HEK293 (cell line): ENCODE data around the gene NOC2L.

Experiments
- BCL11B ChIP-seq: fragments of 450-650 bp; formaldehyde crosslinking; IDR thresholded peaks from 2 replicates; pipeline ENCODE4 v1.5.1; 2016; ENCODE audit warnings: low read depth, missing biosample characterization, missing genetic modification characterization
- HOXC10 ChIP-seq: sonication (generic); formaldehyde crosslinking; IDR thresholded peaks from 2 replicates; pipeline ENCODE4 v1.8.1; 2023; ENCODE audit warnings: mild to moderate bottlenecking, missing genetic modification reagents
- KLF8 ChIP-seq: fragments of 450-650 bp; formaldehyde crosslinking; IDR thresholded peaks from 2 replicates; pipeline ENCODE4 v1.5.1; 2016; ENCODE audit warnings: missing biosample characterization, missing genetic modification characterization
- PRDM4 ChIP-seq: fragments of 450-650 bp; formaldehyde crosslinking; IDR thresholded peaks from 2 replicates; pipeline ENCODE4 v1.5.1; 2017; ENCODE audit warnings: missing biosample characterization, missing genetic modification characterization
- PRDM6 ChIP-seq: fragments of 450-650 bp; formaldehyde crosslinking; IDR thresholded peaks from 2 replicates; pipeline ENCODE4 v1.5.1; 2017; ENCODE audit warnings: missing biosample characterization, missing genetic modification characterization
- SCRT1 ChIP-seq: fragments of 450-650 bp; formaldehyde crosslinking; IDR thresholded peaks from 2 replicates; pipeline ENCODE4 v1.5.1; 2016; ENCODE audit warnings: missing biosample characterization, missing genetic modification characterization, borderline replicate concordance
- SP2 ChIP-seq: fragments of 450-650 bp; formaldehyde crosslinking; IDR thresholded peaks from 2 replicates; pipeline ENCODE4 v1.5.1; 2016; ENCODE audit warnings: missing biosample characterization, missing genetic modification characterization
- SP3 ChIP-seq: fragments of 450-650 bp; formaldehyde crosslinking; IDR thresholded peaks from 2 replicates; pipeline ENCODE4 v1.5.1; 2016; ENCODE audit warnings: missing biosample characterization, missing genetic modification characterization
- SP7 ChIP-seq: fragments of 450-650 bp; formaldehyde crosslinking; IDR thresholded peaks from 2 replicates; pipeline ENCODE4 v1.5.1; 2016; ENCODE audit warnings: missing biosample characterization, missing genetic modification characterization
- ZBTB11 ChIP-seq: fragments of 450-650 bp; formaldehyde crosslinking; conservative IDR thresholded peaks from 2 replicates; pipeline ENCODE4 v1.5.1; 2016; ENCODE audit warnings: low read depth, missing biosample characterization, missing genetic modification characterization
- ZBTB20 ChIP-seq: fragments of 450-650 bp; formaldehyde crosslinking; IDR thresholded peaks from 2 replicates; pipeline ENCODE4 v1.5.1; 2016; ENCODE audit warnings: missing biosample characterization, missing genetic modification characterization
- ZNF112 ChIP-seq: fragments of 450-650 bp; formaldehyde crosslinking; IDR thresholded peaks from 2 replicates; pipeline ENCODE4 v1.5.0; 2017; ENCODE audit warnings: missing biosample characterization, missing genetic modification characterization
- ZNF133 ChIP-seq: fragments of 450-650 bp; formaldehyde crosslinking; IDR thresholded peaks from 2 replicates; pipeline ENCODE4 v1.5.1; 2016; ENCODE audit warnings: missing biosample characterization, missing genetic modification characterization
- ZNF148 ChIP-seq: fragments of 450-650 bp; formaldehyde crosslinking; IDR thresholded peaks from 2 replicates; pipeline ENCODE4 v1.5.0; 2017; ENCODE audit warnings: missing biosample characterization, missing genetic modification characterization, borderline replicate concordance
- ZNF18 ChIP-seq: fragments of 450-650 bp; formaldehyde crosslinking; IDR thresholded peaks from 2 replicates; pipeline ENCODE4 v1.5.1; 2016; ENCODE audit warnings: missing biosample characterization, missing genetic modification characterization
- ZNF211 ChIP-seq: fragments of 450-650 bp; formaldehyde crosslinking; IDR thresholded peaks from 2 replicates; pipeline ENCODE4 v1.5.1; 2016; ENCODE audit warnings: low read depth, missing biosample characterization, missing genetic modification characterization
- ZNF341 ChIP-seq: fragments of 450-650 bp; formaldehyde crosslinking; IDR thresholded peaks from 2 replicates; pipeline ENCODE4; 2016; ENCODE audit warnings: low read depth, missing biosample characterization, missing genetic modification characterization
- ZNF366 ChIP-seq: fragments of 450-650 bp; formaldehyde crosslinking; conservative IDR thresholded peaks from 2 replicates; pipeline ENCODE4 v1.5.1; 2016; ENCODE audit warnings: missing biosample characterization, missing genetic modification characterization
- ZNF398 ChIP-seq: fragments of 450-650 bp; formaldehyde crosslinking; IDR thresholded peaks from 2 replicates; pipeline ENCODE4 v1.5.1; 2017; ENCODE audit warnings: missing biosample characterization, missing genetic modification characterization
- ZNF529 ChIP-seq: fragments of 450-650 bp; formaldehyde crosslinking; IDR thresholded peaks from 2 replicates; pipeline ENCODE4 v1.5.1; 2017; ENCODE audit warnings: missing genetic modification characterization, missing biosample characterization; ENCODE audit not compliant: insufficient replicate concordance
- ZNF610 ChIP-seq: fragments of 450-650 bp; formaldehyde crosslinking; IDR thresholded peaks from 2 replicates; pipeline ENCODE4 v1.5.1; 2016; ENCODE audit warnings: missing biosample characterization, missing genetic modification characterization, borderline replicate concordance
- ZNF670 ChIP-seq: fragments of 450-650 bp; formaldehyde crosslinking; IDR thresholded peaks from 2 replicates; pipeline ENCODE4 v1.5.1; 2016; ENCODE audit warnings: missing biosample characterization, missing genetic modification characterization, low read depth
- ZNF776 ChIP-seq: fragments of 450-650 bp; formaldehyde crosslinking; IDR thresholded peaks from 2 replicates; pipeline ENCODE4 v1.5.0; 2017; ENCODE audit warnings: missing biosample characterization, missing genetic modification characterization, borderline replicate concordance

Gene NOC2L

GRCh38 chr1:960363-961131, 1.5 kb upstream of the NOC2L start, which contains the start of gene KLHL17 (continued):
- TF ChIP-seq ZNF18 (tag by site-specific recombination) (no peak), ZNF776 (tag by site-specific recombination) (no peak), ZNF610 (peak; percentile 86; the same call in 1 of the 2 replicates), ZBTB20 (peak; percentile 40; the same call in 1 of the 2 replicates), ZNF341 (tag by site-specific recombination) (peak; percentile 53; the same call in 1 of the 2 replicates), ZNF529 (tag by site-specific recombination) (no peak), SP7 (tag by site-specific recombination) (peak; percentile 42; the same call in 1 of the 2 replicates), ZNF148 (no peak), ZBTB11 (no peak; the same call in 1 of the 2 replicates), BCL11B (tag by site-specific recombination) (no peak), ZNF112 (tag by site-specific recombination) (no peak), HOXC10 (CRISPR knock-in tag) (no peak), ZNF670 (tag by site-specific recombination) (no peak), SCRT1 (tag by site-specific recombination) (no peak), SP3 (tag by site-specific recombination) (peak; percentile 38; the same call in 1 of the 2 replicates), PRDM4 (peak; percentile 19; the same call in 1 of the 2 replicates), ZNF211 (tag by site-specific recombination) (no peak), ZNF366 (tag by site-specific recombination) (no peak), SP2 (tag by site-specific recombination) (peak; percentile 40; the same call in 1 of the 2 replicates), ZNF398 (tag by site-specific recombination) (peak; percentile 28; the same call in 1 of the 2 replicates), PRDM6 (tag by site-specific recombination) (no peak), ZNF133 (tag by site-specific recombination) (no peak), KLF8 (peak; percentile 80)
